ENCODE results near the gene ZBED4.

DNA sequence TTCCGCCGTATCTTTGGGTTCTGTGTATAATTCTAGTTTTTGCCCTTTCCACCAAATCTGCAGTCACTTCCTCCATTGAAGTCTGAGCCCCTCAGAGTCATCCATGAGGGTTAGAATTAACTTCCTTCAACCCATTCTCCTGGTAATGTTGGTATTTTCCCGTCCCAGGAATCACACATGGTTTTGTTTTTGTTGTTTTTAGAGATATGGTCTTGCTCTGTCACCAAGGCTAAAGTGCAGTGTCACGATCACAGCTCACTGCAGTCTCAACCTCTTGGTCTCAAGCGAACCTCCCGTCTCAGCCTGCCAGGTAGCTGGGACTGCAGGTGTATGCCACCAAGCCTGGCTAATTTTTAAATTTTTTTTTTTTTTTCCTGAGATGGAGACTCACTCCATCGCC, 18.7 kb downstream of the ZBED4 start:
- TF ChIP-seq CTCF (IDR thresholded peaks at IDR 0.05) (no peak), POLR2A (IDR thresholded peaks at IDR 0.05) (no peak), POLR2AphosphoS5 (IDR thresholded peaks at IDR 0.05) (no peak)

Data from transverse colon (tissue), 4 donors.